ENCODE data around the gene NAXE.
"Not testable (repeated sequence)": the region's sequence is repeated elsewhere in the genome, so short reads cannot be mapped to it uniquely, and the experiment has no call there.

Gene NAXE

DNA sequence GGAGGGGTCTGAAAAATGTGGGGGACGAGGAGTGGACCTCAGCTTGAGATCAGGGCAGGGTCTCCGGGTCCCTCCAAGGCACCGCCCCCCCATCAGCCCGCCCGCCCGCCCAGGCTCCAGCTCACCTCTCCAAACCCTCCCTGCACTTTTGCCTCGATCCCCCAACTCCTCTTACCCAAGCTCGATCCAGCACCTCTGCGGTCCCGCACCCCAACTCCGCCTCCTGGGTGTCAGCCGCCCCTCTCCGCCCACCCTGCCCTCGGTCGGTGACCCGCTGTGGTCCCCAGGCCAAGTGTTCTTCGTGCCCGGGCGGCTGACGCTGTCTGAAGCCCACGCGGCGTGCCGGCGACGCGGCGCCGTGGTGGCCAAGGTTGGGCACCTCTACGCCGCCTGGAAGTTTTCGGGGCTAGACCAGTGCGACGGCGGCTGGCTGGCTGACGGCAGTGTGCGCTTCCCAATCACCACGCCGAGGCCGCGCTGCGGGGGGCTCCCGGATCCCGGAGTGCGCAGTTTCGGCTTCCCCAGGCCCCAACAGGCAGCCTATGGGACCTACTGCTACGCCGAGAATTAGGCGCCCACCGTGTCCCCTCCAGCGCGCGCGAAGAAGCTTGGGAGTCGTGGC, 33.3 kb downstream of the NAXE start:
- DNase-seq, result no peak

DNA sequence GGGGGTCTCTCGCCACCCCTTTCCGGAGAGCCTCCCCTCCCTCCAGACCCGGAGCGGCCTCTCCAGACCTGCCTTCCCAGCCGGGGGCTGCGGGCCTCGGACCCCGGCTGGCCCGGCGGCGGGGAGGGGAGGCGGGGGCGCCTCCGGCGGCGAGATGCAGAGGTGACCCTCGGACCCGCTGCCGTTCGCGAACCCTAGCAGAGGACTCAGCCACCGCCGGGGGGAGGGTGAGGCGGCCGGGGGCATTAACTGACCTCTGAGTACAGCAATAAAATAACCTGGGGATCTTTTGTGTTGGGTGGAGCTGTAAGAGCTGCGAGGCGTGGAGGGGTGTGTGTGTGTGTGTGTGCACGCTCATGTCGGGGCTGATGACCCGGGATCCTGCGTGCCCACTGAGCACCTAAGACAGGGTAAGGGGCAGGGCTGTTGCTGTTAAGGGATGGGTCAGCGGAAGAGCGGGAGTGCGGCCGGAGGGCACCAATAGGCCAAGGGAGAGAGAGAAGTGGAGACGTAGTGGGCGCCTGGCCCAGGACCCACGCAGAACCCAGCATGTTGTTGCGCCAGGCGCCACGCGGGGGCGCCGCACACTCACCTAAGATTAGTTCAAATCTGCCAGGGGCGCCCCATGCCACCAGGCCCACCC, 34.0 kb downstream of the NAXE start:
- peak; percentile 71 for DNase-seq

DNA sequence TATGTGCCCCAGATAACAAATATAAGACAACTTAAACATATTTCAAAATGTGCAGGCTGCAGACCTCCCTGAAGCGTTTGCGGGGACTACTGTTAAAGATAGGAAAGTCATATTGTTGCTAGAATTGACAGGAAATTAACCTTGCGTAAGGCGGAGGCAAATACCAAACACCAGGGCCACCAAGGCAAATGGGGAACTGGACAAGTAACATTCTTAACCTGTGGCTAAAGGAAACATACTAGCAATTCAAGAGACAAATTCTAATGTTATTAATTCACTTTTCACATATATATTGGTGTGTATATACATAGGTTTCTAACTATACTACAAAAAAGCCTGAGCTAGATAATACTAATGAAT, 34.5 kb downstream of the NAXE start:
- no peak for DNase-seq

DNA sequence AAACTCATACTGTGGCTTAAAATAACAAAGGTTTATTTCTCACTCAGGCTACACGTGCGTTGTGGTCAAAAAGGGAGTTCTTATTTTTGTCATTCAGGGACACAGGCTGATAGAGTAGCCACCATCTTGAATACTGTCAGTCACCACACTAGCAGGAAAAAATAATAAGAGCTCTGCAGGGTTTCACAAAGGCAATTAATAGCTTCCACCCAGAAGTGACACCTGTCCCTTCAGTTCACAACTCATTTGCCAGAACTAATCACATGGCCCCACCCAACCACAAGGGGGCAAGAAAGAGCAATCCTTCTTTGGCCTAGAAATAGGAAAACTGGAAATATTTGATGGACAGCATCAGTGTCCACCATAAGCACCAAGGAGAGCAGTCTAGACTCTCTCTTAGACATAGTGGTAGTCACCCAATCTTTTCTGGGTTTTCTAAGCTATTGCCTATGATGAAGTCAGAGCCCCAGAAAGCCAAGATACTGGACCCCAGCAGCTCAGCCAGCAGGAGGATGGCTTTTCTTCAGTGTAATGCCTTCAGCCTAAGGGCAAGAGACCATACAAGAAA, 35.8 kb downstream of the NAXE start:
- DNase-seq, result peak; percentile 82

DNA sequence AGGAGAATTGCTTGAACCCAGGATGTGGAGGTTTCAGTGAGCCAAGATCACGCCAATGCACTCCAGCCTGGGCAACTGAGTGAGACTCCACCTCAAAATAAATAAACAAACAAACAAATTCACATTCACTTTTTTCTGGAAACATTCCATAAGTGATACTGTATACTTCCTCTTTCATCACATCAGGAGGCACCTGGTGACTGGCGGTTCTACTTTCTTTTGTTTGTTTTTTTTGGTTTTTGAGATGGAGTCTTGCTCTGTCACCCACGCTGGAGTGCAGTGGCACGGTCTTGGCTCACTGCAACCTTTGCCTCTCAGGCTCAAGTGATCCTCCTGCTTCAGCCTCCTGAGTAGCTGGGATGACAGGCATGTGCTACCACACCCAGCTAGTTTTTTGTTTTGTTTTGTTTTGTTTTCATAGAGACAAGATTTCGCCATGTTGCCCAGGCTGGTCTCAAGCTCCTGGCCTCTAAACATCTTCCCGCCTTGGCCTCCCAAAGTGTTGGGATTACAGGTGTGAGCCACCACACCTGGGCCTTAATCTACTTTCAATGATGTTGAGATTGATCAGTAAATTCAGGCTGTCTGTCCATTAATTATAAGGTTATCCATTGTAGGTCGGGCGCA, 38.4 kb downstream of the NAXE start:
- no peak for DNase-seq

DNA sequence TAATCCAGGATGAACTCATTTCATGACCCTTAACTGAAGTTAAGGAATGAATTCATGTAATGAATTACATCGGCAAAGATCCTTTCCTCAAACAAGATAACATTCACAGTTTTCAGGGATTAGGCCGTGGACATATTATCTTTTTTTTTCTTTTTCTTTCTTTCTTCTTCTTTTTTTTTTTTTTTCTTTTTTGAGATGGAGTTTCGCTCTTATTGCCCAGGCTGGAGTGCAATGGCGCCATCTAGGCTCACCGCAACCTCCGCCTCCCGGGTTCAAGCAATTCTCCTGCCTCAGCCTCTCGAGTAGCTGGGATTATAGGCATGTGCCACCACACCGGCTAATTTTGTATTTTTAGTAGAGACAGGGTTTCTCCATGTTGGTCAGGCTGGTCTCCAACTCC, 39.6 kb downstream of the NAXE start:
- DNase-seq, result not testable (repeated sequence)

DNA sequence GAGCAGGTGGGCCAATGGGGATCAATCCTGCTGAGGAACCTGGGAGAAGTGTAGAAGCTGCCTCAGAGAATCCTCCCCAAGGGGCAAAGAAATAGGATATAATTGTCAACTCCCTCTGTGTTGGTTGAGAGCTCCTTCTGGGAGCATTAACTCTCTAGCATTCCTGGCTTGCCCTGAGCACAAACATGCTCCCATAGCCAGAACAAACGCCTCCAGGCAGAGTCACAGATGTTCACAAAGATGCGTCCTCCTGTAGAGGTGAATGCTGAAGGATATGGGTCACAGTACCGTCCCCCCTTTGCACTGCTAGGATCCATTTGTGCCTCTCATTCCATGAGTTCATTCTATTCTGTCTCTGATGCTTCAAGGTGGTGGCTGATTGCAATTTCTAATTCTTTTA, 40.8 kb downstream of the NAXE start:
- no peak for DNase-seq

DNA sequence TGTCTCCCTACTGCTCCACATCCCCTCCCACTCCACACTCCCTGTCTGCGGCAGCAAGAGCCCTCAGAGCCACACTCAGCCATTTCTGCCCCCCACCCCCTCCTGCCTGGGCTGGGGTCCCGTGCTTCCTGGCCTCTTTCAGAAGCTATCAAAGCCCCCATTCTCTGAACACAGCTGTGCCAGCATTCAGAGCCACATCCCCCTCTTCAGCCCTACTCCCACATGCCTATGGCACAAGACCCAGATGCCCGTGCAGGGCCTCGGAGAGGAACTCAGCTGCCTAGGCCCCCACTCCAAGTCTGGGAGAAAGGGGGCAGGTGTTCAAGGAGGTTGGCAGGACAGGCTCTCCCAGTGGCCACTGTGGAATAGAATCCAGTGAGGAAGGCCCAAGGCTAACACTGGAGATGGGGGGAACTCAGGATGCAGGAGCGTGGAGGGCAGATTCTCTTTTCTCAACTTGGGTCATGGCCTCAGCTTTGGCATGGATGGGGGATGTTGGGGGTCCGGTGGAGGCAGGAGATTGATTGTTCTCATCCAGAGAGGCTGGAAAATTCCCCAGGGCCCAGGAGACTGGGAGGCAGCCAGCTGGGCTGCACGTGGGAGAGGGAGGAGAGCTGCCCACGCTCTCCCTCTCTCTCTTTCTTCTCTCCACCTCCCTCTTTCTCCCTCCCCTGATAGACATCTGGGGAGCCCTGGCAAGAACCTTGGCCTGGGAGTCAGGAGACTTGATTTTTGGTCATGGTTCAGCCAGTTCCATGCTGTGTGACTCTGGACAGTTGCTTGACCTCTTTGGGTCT, 46.8 kb downstream of the NAXE start:
- DNase-seq, result no peak

DNA sequence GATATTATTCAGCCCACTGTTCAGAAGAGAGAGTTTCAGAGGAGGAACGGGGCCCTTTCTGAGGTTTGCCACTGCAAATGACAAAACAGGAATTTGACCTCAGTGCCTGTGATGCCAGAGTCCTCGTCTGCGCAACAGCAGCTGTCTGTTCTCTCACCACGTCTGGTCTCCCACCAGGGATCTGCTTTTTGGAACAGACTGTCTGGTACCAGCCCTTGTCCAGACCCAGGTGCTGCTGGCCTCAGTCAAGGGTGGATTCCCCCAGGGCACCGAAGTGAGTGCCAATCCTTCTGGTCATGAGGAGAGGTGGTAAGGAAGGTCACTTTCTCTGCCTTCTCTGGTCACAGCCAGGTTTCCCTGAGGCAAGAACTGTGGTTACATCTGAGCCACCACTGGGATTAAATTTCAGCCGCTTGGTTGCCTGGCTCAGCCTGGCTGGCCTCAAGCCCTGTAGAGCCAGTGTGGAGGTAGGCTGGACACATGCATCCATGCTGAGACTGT, 48.1 kb downstream of the NAXE start:
- DNase-seq, result no peak

DNA sequence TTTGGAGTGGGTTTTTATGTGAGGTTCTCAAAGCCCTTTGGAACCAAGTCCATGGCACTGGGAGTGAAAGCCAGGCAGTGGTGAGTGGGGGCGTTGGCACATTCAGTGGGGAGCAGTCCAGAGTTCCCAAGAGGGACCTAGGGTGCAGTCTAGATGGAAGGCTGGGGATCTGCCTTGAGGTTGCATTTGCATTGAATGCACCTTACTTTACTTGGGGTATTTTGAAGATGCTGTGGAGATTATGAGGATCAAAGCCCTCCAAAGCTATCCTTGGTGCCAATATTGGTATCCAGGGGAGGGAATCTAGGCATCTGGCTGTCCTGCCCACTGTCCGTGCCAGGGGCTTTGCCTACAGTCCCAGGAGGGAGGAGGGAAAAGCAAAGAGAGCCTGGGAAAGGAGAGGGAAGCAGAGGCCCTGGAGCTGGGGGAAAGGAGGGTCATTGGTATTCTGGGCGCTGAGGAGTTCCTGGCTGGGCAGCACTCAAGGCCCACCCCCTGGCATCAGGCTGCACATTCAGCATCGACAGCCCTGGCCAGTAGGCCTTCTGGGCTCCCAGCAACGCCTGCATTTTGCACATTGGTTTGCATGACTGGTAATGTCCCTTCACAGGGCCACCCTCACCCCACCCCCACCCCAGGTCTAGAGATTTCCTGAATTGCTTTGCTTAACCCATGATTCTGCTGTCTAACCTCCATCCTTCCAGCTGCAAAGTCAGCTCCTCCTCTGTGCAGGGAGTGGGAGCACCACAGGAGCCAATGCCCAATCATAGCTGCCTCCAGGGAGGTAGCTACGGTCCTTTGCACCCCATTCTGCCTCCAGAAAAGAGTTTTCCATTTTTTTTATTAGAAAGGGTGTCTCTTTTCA, 49.5 kb downstream of the NAXE start:
- no peak for DNase-seq

DNA sequence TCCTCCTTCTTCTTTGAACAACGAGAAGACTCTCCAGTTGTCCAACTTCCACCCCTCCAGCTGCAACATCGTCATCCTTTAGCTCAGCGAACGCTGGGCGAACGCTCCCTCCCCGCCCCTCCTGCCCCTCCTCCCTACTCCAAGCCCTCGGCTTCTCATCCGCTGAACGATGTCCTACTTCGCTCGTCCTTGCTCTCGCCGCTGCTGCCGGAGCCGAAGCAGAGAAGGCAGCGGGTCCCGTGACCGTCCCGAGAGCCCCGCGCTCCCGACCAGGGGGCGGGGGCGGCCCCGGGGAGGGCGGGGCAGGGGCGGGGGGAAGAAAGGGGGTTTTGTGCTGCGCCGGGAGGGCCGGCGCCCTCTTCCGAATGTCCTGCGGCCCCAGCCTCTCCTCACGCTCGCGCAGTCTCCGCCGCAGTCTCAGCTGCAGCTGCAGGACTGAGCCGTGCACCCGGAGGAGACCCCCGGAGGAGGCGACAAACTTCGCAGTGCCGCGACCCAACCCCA, 50.2 kb downstream of the NAXE start, which contains the start of gene BCAN:
Gene BCAN (plus strand): TSS at position 357 of the 504 bp plus-strand sequence. CDS start 3,938 bp downstream, outside the sequence.
- DNase-seq, result no peak

DNA sequence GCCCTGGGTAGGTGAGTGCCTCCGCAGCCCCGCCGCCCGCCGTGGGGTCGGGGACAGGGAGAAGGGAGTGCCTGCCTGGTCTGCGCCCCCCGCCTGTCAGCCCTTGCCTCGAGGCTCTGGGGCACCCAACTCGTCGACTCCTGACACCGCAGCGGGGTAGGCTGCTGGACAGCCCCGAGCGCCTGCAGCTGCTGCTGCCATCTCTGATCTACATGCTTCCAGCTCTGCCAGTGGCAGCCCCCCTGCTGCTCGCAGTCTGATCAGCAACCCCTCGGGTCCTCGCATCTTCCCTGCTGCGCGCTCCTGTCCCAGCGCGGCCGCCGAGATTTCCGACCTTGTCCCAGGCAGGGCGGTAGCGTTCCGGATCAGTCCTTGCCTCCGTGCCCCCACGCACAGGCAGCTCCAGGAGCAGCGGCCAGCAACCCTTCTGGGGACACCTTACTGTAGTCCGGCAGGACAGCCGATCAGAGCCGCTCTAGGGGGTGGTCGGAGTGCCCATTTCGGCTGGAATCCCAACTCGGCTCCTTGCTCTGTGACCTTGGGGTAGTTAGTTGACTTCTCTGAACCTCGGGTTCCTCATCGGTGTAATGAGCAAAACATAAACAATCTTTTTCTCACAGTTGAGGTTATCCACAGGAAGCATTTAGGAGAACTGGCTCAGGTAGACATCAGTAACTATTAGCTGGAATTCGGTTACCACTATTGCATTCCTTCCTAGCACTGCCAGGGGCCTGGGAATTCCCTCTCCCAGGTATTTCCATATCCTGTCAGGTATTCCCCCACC, 50.9 kb downstream of the NAXE start:
- no peak for DNase-seq

DNA sequence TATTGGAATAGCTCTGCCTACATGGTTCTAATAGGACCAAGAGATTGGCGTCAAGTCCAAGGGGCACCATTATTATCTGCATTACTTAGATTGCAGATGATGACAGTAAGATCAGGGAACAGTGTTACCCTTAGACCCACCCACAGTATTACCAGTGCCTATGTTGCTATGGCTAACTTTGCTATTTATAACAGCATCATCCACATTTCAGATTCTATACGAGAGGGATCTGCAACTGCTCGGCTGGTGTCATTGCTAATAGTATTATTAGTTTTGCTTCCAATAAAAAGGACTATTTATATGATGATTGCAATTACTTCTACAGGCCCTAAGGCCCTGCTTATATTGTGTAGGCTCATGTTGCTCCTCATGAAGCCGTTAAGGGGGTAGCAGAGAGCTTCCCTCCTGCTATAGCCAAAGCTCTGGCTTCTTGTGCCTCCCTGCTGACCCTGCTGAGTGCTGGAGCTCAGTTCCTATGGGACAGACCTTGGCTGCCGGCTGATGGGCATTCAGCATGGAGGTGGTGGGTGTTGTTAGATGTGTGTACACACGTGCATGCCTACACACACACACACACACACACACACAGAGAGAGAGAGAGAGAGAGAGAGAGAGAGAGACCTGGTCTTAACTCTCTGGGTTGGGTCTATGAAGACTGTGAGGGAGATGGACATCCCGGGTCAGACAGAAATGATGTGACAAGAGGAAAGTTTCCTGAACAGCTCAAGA, 51.6 kb downstream of the NAXE start:
- DNase-seq, result no peak

DNA sequence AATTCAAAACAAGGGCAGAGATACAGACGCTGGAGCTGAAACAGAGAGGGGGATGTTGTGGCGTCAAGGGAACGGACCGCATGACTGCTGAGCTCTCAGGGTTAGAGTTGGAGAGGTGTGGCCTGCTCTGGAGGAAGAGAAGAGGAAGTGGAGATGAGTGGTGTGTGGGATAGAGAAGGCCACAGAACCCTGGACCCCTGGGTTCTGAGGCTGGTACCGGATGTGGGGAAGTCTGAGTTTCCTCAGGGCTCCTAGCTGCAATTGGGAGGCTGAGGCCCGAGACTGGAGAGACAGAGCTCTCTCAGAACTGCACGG, 52.2 kb downstream of the NAXE start:
- DNase-seq, result peak; percentile 48
